Stomach (tissue), 9 donors: Measurements from ENCODE around the gene PAN3. TPM values are rescaled to one million over a fixed set of nuclear protein-coding genes. Genes with fewer than 3 reads are reported as not detected.

Source experiments
- DNase-seq, 2 donors: peaks; one replicate each; pipeline versions ENCODE4 v3.0.0 to v3.0.0-alpha.2; 2013 to 2019
- H3K27ac ChIP-seq, 5 donors: fragments of 200-600 bp in 4 of 5; sonication (generic) in 4 of 5; one replicate each; pipeline ENCODE4 v1.5.1; 2013 to 2019; ENCODE audit warnings: mild to moderate bottlenecking in 1 of 5, moderate library complexity in 1 of 5
- H3K27me3 ChIP-seq, 3 donors: fragments of 200-600 bp; sonication (generic); one replicate each; pipeline ENCODE4 v1.5.1; 2017 to 2019; ENCODE audit warnings: mixed run types in 1 of 3
- H3K36me3 ChIP-seq, 4 donors: fragments of 200-600 bp; sonication (generic); 1 replicate in 3 of 4; 2 replicates in 1 of 4; pipeline ENCODE4 v1.5.1; 2016 to 2019
- H3K4me1 ChIP-seq, 4 donors: fragments of 200-600 bp; sonication (generic); one replicate each; pipeline ENCODE4 v1.5.1; 2016 to 2019
- H3K4me3 ChIP-seq, 4 donors: fragments of 200-600 bp; sonication (generic) in 3 of 4; one replicate each; pipeline ENCODE4 v1.5.1; 2016 to 2019; ENCODE audit warnings: mild to moderate bottlenecking in 1 of 4
- H3K9me3 ChIP-seq, 4 donors: fragments of 200-600 bp; sonication (generic); one replicate each; pipeline ENCODE4 v1.5.1; 2016 to 2019
- EP300 ChIP-seq: sonication (generic); formaldehyde crosslinking; IDR thresholded peaks from one replicate; pipeline ENCODE4 v1.6.1; 2017; ENCODE audit warnings: antibody characterized with exemption
- POLR2A ChIP-seq, 4 donors: fragments of 450-650 bp; IDR thresholded peaks; one replicate each; pipeline ENCODE4 v1.6.1; 2016; ENCODE audit warnings: antibody characterized with exemption in 4 of 4, control low read depth in 2 of 4, mild to moderate bottlenecking in 1 of 4, moderate library complexity in 1 of 4
- POLR2AphosphoS5 ChIP-seq, 3 donors: sonication (generic); formaldehyde crosslinking; IDR thresholded peaks; one replicate each; pipeline ENCODE4 v1.6.1; 2016; ENCODE audit warnings: antibody characterized with exemption in 3 of 3
- WGBS, 5 donors: extraction: QIAGEN DNeasy Blood & Tissue Kit in 3 of 5; methylation state at CpG; one replicate each; pipeline versions ENCODE4 v1.1.5 to v1.1.7; 2013 to 2018; 5-methylcytosine and 5-hydroxymethylcytosine counted together
- intact Hi-C: fragments of 100-400 bp; cut with DNase I; formaldehyde crosslinking; loops from one replicate; pipeline ENCODE4 v1.15.1; 2023; ENCODE audit warnings: low total_unique reads
- polyA plus RNA-seq, 3 donors: library from polyadenylated mRNA; stranded (reverse); fragments of 200-250 nt; gene quantifications; one replicate each; pipeline ENCODE4 v1.2.3, GENCODE V29; 2013
- total RNA-seq, 5 donors: library from RNA; depleted of rRNA; stranded (reverse); fragments of >200 nt; gene quantifications; one replicate each; pipeline versions ENCODE4 v1.1.0 to v1.2.3, GENCODE V29; 2014 to 2016
- TF ChIP-seq, protein P1 (sequence below), 7 experiments: fragments of 450-650 bp in 4 of 7; fragments of 200-600 bp in 3 of 7; sonication (generic) in 3 of 7; IDR thresholded peaks; one replicate each; pipeline ENCODE4 v1.5.1; 2016 to 2019; ENCODE audit warnings: antibody characterized with exemption in 7 of 7, control low read depth in 2 of 7, mild to moderate bottlenecking in 1 of 7
- donor health status: healthy with polysubstance abuse.
- donor health status: Bipolar disorder and iron deficiency.
- donor health status: healthy.

The PAN3 gene
- total and polyA plus RNA-seq, 8 donors: 3.9 to 68.1 (median 26.0) TPM

- 47 to 80% (median 51%) methylated on average over 1 of the region's 1 CpG for WGBS, 5 donors
- no peaks in the 10 kb centered on the region for H3K27me3 ChIP-seq
- no peak overlapping the region for H3K4me3 ChIP-seq
- no peaks in the 10 kb centered on the region for H3K36me3 ChIP-seq
- H3K4me1 ChIP-seq: peaks cover 5 to 63% (median 27%) of the 10 kb centered on the region in 4 donors
- no peak overlapping the region for H3K27ac ChIP-seq
- TF ChIP-seq POLR2AphosphoS5 (IDR thresholded peaks at IDR 0.05): no peak
- no peak for TF ChIP-seq EP300
- TF ChIP-seq, protein P1, sequence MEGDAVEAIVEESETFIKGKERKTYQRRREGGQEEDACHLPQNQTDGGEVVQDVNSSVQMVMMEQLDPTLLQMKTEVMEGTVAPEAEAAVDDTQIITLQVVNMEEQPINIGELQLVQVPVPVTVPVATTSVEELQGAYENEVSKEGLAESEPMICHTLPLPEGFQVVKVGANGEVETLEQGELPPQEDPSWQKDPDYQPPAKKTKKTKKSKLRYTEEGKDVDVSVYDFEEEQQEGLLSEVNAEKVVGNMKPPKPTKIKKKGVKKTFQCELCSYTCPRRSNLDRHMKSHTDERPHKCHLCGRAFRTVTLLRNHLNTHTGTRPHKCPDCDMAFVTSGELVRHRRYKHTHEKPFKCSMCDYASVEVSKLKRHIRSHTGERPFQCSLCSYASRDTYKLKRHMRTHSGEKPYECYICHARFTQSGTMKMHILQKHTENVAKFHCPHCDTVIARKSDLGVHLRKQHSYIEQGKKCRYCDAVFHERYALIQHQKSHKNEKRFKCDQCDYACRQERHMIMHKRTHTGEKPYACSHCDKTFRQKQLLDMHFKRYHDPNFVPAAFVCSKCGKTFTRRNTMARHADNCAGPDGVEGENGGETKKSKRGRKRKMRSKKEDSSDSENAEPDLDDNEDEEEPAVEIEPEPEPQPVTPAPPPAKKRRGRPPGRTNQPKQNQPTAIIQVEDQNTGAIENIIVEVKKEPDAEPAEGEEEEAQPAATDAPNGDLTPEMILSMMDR (IDR thresholded peaks at IDR 0.05): no peak
- no peak for TF ChIP-seq POLR2A (IDR thresholded peaks at IDR 0.05)
- intact Hi-C loops: no loop called here
- no peak for DNase-seq
- no peaks in the 10 kb centered on the region for H3K9me3 ChIP-seq
Measured at GRCh38 chr13:28147495-28147894, 9.2 kb downstream of the PAN3 start.

DNA sequence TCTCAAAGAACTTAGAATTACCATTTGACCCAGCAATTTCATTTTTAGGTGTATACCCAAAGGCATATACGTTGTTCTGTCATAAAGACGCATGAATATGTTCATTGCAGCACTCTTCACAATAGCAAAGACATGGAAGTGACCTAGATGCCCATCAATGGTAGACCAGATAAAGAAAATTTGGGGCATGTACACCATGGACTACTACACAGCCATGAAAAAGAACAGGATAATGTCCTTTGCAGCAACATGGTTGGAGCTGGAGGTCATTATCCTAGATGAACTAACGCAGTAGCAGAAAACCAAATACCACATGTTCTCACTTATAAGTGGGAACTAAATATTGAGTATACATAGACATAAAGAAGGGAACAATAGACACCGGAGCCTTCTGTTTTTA lies 20.7 kb downstream of the PAN3 start:
- 95 to 97% (median 96%) methylated on average over 4 of the region's 4 CpGs for whole genome bisulfite sequencing, 5 donors
- H3K4me1 ChIP-seq: peaks cover 11 to 32% (median 20%) of the 10 kb centered on the region in 4 donors

DNA sequence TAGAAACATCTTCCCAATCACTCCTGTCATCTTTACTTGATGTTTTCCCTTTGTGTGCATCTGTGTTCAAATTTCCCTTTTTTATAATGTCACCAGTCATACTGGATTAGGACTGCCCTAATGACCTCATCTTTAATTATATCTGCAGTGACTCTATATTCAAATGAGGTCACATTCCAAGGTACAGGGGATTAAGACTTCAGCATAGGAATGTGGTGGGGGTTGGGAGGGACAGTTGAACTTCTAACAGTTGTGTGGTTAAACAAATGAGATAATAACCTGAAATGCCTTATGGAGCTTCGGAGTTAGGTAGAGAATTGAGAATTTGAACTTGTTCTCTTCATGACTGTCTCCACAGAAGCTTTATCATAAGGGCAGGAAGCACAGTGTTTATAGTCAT lies 23.0 kb downstream of the PAN3 start:
- H3K4me1 ChIP-seq: peaks cover 11 to 39% (median 21%) of the 10 kb centered on the region in 4 donors
- DNase-seq: peak in 1 of 2 donors; percentile 41
- 32 to 50% (median 39%) methylated on average over 1 of the region's 1 CpG for WGBS, 5 donors
- no peaks in the 10 kb centered on the region for H3K27me3 ChIP-seq
- intact Hi-C loops: no loop called here
- no peaks in the 10 kb centered on the region for H3K9me3 ChIP-seq
- no peak overlapping the region for H3K4me3 ChIP-seq
- no peaks in the 10 kb centered on the region for H3K36me3 ChIP-seq
- H3K27ac ChIP-seq: no peak overlapping the region
- TF ChIP-seq POLR2AphosphoS5 (IDR thresholded peaks at IDR 0.05) (no peak), EP300 (no peak), POLR2A (IDR thresholded peaks at IDR 0.05) (no peak)
- TF ChIP-seq, protein P1 (IDR thresholded peaks at IDR 0.05): no peak

More for the DNA sequence above, 20.7 kb downstream of the PAN3 start:
- H3K27me3 ChIP-seq: no peaks in the 10 kb centered on the region
- H3K9me3 ChIP-seq: no peaks in the 10 kb centered on the region
- H3K36me3 ChIP-seq: peaks cover 0 to 8% (median 0%) of the 10 kb centered on the region in 4 donors
- H3K4me3 ChIP-seq: no peak overlapping the region
- no peak overlapping the region for H3K27ac ChIP-seq
- TF ChIP-seq POLR2AphosphoS5 (IDR thresholded peaks at IDR 0.05) (no peak), EP300 (no peak), POLR2A (IDR thresholded peaks at IDR 0.05) (no peak)
- TF ChIP-seq, protein P1 (IDR thresholded peaks at IDR 0.05): no peak
- no peak for DNase-seq
- intact Hi-C loops: no loop called here

DNA sequence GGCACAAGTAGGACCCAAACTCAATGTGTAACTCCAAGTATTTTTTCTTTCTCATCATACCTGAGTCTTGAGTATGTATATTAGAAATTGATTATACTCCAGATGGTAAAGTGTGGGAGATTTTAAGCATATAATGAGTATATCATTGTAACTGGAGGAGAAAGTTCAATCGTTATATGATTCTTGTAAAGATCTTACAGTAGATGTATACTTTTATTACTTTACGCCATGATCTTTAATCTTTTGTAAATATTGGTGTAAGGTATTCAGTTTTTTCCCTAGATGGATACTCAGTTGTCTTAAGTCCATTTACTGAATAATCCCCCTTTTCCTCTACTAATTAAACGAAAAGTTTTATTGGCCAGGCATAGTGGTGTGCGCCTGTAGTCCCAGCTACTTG lies 25.2 kb downstream of the PAN3 start:
- intact Hi-C loops: no loop called here
- H3K9me3 ChIP-seq: no peaks in the 10 kb centered on the region
- no peak for TF ChIP-seq POLR2A (IDR thresholded peaks at IDR 0.05)
- TF ChIP-seq, protein P1 (IDR thresholded peaks at IDR 0.05): no peak
- TF ChIP-seq POLR2AphosphoS5 (IDR thresholded peaks at IDR 0.05): no peak
- TF ChIP-seq EP300: no peak
- no peak for DNase-seq
- 76 to 87% (median 84%) methylated on average over 4 of the region's 4 CpGs for WGBS, 5 donors
- H3K27me3 ChIP-seq: no peaks in the 10 kb centered on the region
- H3K27ac ChIP-seq: no peak overlapping the region
- H3K4me3 ChIP-seq: no peak overlapping the region
- H3K4me1 ChIP-seq: peaks cover 11 to 43% (median 22%) of the 10 kb centered on the region in 4 donors
- H3K36me3 ChIP-seq: no peaks in the 10 kb centered on the region
